Adrenal gland (tissue), 5 donors: ENCODE results near the gene PMVK.

Experiments
- POLR2A ChIP-seq, 2 donors: fragments of 450-650 bp; IDR thresholded peaks; one replicate each; pipeline ENCODE4 v1.6.1; 2017; ENCODE audit warnings: antibody characterized with exemption in 2 of 2, mild to moderate bottlenecking in 2 of 2, moderate library complexity in 1 of 2
- TF ChIP-seq, protein P1 (sequence below), 6 experiments: fragments of 450-650 bp in 4 of 6; fragments of 200-600 bp in 2 of 6; sonication (generic) in 1 of 6; IDR thresholded peaks; 1 replicate in 5 of 6; 2 replicates in 1 of 6; pipeline versions ENCODE4 v1.5.1 to v1.8.0; 2016 to 2021; ENCODE audit warnings: antibody characterized with exemption in 6 of 6, mild to moderate bottlenecking in 2 of 6, moderate library complexity in 1 of 6
- donor health status: DM: no; HTN: no; CAD: no.

DNA sequence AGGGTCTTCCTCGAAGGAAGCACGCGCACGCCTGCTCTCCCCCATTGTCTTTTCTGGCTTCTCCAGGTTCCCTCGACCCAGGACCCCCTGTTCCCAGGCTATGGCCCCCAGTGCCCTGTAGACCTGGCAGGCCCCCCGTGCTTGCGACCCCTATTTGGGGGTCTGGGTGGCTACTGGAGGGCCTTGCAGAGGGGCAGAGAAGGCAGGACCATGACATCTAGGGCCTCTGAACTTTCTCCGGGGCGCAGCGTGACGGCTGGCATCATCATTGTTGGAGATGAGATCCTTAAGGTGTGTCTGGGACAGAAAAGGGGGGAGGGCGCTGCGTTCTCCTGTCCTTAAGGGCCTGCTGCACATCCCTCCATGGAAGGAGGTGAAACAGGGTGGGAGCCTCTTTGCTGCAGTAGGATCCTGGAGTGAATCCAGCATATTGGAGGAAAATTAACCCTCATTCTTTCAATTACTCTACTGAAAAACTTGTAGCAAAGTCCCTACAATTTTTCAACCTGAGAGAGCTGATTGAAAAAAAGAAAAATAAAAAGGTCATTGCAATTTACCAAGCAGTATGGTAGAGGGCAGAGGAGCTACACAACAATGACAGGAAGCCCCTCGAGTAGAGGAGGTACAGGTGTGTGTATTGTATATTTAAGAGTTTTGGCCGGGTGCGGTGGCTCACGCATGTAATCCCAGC is 47.4 kb upstream of the PMVK start:
- TF ChIP-seq, protein P1, sequence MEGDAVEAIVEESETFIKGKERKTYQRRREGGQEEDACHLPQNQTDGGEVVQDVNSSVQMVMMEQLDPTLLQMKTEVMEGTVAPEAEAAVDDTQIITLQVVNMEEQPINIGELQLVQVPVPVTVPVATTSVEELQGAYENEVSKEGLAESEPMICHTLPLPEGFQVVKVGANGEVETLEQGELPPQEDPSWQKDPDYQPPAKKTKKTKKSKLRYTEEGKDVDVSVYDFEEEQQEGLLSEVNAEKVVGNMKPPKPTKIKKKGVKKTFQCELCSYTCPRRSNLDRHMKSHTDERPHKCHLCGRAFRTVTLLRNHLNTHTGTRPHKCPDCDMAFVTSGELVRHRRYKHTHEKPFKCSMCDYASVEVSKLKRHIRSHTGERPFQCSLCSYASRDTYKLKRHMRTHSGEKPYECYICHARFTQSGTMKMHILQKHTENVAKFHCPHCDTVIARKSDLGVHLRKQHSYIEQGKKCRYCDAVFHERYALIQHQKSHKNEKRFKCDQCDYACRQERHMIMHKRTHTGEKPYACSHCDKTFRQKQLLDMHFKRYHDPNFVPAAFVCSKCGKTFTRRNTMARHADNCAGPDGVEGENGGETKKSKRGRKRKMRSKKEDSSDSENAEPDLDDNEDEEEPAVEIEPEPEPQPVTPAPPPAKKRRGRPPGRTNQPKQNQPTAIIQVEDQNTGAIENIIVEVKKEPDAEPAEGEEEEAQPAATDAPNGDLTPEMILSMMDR (IDR thresholded peaks at IDR 0.05): no peak
- TF ChIP-seq POLR2A (IDR thresholded peaks at IDR 0.05): no peak
